Activated naive CD8-positive, alpha-beta T cell (primary cell): Measurements from ENCODE around the gene RUNX1.

Experiments
- H3K27ac Mint-ChIP-seq: one replicate; pipeline ENCODE4 v1.8.0; 2021; ENCODE audit warnings: mixed read lengths
- H3K27me3 Mint-ChIP-seq: one replicate; pipeline ENCODE4 v1.8.0; 2021; ENCODE audit warnings: mixed read lengths
- H3K36me3 Mint-ChIP-seq: one replicate; pipeline ENCODE4 v1.8.0; 2021; ENCODE audit warnings: mixed read lengths
- H3K4me1 Mint-ChIP-seq: one replicate; pipeline ENCODE4 v1.8.0; 2021; ENCODE audit warnings: low read depth, mixed read lengths
- H3K4me3 Mint-ChIP-seq: one replicate; pipeline ENCODE4 v1.8.0; 2021; ENCODE audit warnings: mild to moderate bottlenecking, mixed read lengths
- H3K9me3 Mint-ChIP-seq: one replicate; pipeline ENCODE4 v1.8.0; 2021; ENCODE audit warnings: low read depth, mixed read lengths

Gene RUNX1

DNA sequence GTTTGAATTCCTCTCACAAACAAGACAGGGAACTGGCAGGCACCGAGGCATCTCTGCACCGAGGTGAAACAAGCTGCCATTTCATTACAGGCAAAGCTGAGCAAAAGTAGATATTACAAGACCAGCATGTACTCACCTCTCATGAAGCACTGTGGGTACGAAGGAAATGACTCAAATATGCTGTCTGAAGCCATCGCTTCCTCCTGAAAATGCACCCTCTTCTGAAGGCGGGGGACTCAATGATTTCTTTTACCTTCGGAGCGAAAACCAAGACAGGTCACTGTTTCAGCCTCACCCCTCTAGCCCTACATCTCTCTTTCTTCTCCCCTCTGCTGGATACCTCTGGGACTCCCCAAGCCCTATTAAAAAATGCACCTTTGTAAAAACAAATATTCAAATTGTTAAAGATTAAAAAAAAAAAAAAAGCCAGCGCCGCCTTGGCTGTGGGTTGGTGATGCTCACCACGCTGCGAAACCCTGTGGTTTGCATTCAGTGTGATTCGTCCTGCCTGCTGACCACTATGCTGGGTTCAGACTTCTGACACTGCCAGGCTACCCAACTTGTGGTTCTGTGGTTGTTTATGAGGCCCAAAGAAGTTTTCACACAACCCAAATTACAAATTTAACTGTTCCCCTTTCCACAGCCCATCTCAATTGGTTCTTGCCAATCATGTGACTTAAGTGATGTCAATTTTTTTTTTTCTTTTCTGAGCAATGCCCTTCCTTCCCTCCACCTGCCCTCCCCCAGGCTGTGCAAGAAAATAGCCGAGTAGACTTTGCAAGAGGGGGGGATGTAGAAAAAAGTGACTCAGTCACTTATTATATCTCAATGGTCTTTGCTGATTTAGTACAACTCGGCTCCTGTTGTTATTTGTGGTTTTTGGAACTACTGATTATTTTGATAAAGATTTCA lies at the start of gene RUNX1:
TSS of gene RUNX1 (minus strand) at position 597 of the 912 bp plus-strand sequence.
- Mint-ChIP-seq H3K36me3 (peaks cover 7% of the 10 kb centered on the region), H3K9me3 (no peaks in the 10 kb centered on the region), H3K4me3 (peak within 1 kb of the TSS; percentile 93), H3K27ac (peak within 1 kb of the TSS; percentile 98), H3K4me1 (peaks cover 81% of the 10 kb centered on the region), H3K27me3 (no peaks in the 10 kb centered on the region)

DNA sequence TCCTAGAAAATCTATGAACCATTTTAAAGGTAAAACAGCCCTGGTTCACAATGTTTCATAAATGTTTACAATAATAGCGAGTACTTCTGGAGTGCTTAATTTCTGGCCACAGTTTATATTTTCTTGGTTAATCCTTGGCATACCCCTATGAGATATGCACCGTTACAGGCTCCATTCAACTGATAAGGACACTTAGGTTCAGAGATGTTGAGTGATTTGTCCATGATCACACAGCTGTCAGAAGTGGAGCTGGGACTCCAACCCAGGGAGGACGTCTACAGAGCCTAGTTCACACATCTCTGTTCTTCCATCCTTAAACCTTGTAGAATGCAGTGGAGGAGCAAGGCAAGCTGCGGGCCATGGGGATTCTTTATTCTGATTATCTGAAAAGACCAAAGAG lies 48.4 kb upstream of the RUNX1 start:
- no peak overlapping the region for H3K4me3 Mint-ChIP-seq
- peak overlapping the region; percentile 78 for H3K27ac Mint-ChIP-seq

DNA sequence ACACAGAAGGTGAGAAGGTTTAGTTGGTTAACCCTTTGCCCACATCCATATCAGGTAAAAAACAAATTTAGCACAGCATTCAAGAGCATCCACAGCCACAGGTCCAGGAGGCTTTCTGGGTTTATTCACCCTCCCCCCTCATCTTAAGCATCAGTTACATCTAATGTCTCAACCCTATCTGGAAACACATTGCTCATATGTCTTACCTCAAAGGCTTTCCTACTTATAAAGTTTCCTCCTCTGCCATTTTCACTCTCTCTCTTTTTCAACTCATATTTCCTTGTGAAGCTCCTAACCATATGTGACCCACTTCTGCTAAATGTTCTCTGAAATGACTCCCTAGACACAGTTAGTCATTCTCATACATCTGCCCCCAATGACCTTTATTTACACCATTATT lies 47.9 kb upstream of the RUNX1 start:
- H3K27ac Mint-ChIP-seq: peak overlapping the region; percentile 78

More for the DNA sequence above, 48.4 kb upstream of the RUNX1 start:
- H3K4me1 Mint-ChIP-seq: peaks cover 25% of the 10 kb centered on the region
- no peaks in the 10 kb centered on the region for H3K27me3 Mint-ChIP-seq
- H3K36me3 Mint-ChIP-seq: no peaks in the 10 kb centered on the region
- H3K9me3 Mint-ChIP-seq: no peaks in the 10 kb centered on the region

DNA sequence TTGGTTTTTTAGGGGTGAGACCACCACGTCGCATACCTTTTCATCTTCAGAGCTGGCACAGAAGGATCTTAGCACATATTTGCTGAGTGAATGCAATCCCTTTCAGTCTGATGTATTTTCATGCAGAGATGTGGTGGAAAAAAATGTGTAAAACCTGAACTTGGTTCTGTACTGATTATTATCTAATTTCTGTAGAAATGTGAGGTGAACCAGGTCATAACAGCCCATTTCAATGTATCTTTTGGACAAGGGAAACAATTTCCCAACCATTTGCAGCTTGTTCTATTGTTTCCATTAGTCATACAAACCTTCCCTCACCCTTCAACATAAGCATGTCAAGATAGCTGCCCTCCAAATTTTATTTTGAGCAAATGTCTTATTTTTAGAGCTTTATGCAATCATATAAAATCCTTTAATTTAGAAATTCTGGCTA lies 46.8 kb upstream of the RUNX1 start:
- peak overlapping the region; percentile 78 for H3K27ac Mint-ChIP-seq
- H3K4me1 Mint-ChIP-seq: peaks cover 25% of the 10 kb centered on the region
- H3K9me3 Mint-ChIP-seq: no peaks in the 10 kb centered on the region
- H3K36me3 Mint-ChIP-seq: no peaks in the 10 kb centered on the region
- no peaks in the 10 kb centered on the region for H3K27me3 Mint-ChIP-seq
- no peak overlapping the region for H3K4me3 Mint-ChIP-seq

More for the DNA sequence above, 47.9 kb upstream of the RUNX1 start:
- H3K4me3 Mint-ChIP-seq: no peak overlapping the region
- H3K27me3 Mint-ChIP-seq: no peaks in the 10 kb centered on the region
- peaks cover 25% of the 10 kb centered on the region for H3K4me1 Mint-ChIP-seq
- H3K9me3 Mint-ChIP-seq: no peaks in the 10 kb centered on the region
- H3K36me3 Mint-ChIP-seq: no peaks in the 10 kb centered on the region

DNA sequence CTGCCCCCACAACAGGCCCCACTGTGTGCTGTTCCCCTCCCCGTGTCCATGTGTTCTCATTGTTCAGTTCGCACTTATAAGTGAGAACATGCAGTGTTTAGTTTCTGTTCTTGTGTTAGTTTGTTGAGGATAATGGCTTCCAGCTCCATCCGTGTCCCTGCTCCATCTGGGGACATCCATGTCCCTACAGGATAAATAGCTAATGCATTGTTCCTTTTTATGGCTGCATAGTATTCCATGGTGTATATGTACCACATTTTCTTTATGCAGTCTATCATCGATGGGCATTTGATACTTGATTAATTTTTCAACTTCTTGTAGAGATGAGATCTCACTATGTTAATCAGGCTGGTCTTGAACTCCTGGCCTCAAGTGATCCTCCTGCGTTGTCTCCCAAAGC lies 44.4 kb upstream of the RUNX1 start:
- Mint-ChIP-seq H3K36me3 (peaks cover 3% of the 10 kb centered on the region), H3K4me3 (no peak overlapping the region), H3K4me1 (peaks cover 36% of the 10 kb centered on the region), H3K27me3 (no peaks in the 10 kb centered on the region), H3K9me3 (no peaks in the 10 kb centered on the region), H3K27ac (peak overlapping the region; percentile 36)

DNA sequence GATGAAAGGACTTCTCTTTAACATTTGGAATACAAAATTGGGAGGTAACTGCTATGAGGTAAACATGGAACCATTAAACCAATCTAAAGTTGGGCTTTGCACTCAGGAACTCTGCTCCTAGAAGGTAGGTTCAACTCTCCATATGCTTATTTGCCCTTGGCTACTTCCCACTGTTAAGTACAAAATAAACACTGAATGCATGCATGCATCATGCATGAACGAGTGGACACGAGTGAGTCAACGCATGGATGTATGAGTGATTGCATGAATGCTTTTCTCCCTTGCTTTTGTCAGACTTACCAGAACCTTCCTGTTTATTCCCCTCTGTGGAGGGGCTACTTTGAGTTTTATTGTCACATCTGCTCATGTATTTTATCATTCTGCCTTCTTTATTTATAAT lies 42.4 kb upstream of the RUNX1 start:
- Mint-ChIP-seq H3K9me3 (no peaks in the 10 kb centered on the region), H3K36me3 (peaks cover 3% of the 10 kb centered on the region), H3K27me3 (no peaks in the 10 kb centered on the region), H3K27ac (no peak overlapping the region), H3K4me1 (peaks cover 32% of the 10 kb centered on the region), H3K4me3 (no peak overlapping the region)

DNA sequence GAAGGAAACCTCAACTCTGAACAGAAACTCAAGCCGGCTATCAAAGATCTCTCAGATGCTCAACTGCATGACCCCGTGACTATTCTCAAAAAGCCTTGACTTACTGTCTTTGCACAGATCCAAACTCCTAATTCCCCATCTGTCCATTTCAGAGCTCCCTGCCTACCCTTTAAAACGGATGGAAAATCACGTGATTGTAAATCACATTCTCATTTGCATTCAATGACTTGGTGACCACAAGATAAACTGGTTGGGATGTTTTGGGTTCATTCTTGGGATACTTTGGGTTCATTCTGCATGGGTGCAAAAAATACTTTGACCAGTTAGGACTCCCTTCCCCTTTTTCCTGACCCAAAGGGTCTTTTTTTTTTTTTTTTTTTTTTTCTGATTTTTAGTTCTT lies 41.3 kb upstream of the RUNX1 start:
- Mint-ChIP-seq H3K4me3 (no peak overlapping the region), H3K27ac (peak overlapping the region; percentile 47), H3K27me3 (no peaks in the 10 kb centered on the region), H3K4me1 (peaks cover 25% of the 10 kb centered on the region), H3K36me3 (peaks cover 3% of the 10 kb centered on the region), H3K9me3 (no peaks in the 10 kb centered on the region)

DNA sequence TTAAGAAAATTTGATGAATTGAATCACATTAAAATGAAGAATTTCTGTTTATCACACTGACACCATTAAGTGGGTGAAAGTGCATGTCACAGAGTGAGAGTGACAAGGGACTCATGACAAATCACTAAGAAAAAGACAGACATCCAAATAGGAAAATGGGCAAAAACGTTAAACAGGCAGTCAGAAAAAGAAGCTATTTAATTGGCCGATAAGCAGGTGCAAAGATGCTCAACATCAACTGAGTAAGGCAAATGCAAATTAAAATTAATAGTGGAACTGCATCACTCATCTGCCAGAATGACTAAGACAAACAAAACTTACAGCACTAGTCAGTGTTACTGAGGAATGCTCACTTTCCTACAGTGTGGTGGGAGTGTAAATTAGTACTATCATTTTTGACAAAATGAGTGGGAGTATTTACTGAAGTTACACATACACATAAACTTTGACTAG lies 39.2 kb upstream of the RUNX1 start:
- Mint-ChIP-seq H3K27ac (peak overlapping the region; percentile 80), H3K27me3 (no peaks in the 10 kb centered on the region), H3K4me3 (no peak overlapping the region), H3K9me3 (no peaks in the 10 kb centered on the region), H3K4me1 (peaks cover 18% of the 10 kb centered on the region), H3K36me3 (peaks cover 3% of the 10 kb centered on the region)

DNA sequence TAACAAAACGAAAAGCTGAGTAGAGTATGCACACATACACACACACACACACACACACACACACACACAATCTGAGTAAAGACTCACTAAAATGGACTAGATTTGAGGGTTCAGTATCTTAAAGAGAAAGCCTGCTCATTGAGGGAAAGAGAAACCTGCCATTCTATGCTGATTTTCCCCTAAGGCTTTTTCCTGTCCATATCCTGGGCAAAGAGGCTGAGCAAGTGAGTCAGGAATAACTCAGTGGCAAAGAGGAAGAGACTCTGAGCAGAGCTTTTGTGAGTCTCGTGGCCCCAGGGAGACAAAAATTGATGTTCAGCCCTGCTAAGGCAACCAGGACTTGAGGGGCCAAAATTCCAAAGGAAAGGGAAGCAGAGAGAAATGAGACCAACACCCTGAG lies 37.3 kb upstream of the RUNX1 start:
- H3K36me3 Mint-ChIP-seq: peaks cover 3% of the 10 kb centered on the region
- H3K4me3 Mint-ChIP-seq: no peak overlapping the region
- no peaks in the 10 kb centered on the region for H3K9me3 Mint-ChIP-seq

DNA sequence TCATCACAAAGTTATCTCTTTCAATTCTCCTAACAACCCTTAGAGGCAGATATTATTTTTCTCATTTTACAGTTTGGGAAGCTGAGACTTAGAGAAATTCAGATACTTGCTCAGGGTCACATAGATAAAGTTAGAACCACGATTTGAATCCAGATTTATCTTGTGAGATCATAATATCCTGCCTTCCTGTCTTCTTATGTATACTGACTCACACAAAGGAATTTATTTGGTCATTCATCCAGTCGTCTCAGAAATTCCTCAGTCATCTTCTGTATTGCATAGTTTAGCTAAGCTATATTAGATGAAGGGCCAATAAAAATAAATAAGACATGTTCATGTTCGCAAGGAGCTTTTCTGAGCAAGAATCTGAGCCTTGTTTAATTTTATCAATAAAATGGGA lies 35.8 kb upstream of the RUNX1 start:
- no peaks in the 10 kb centered on the region for H3K9me3 Mint-ChIP-seq

More for the DNA sequence above, 37.3 kb upstream of the RUNX1 start:
- peaks cover 18% of the 10 kb centered on the region for H3K4me1 Mint-ChIP-seq
- H3K27ac Mint-ChIP-seq: no peak overlapping the region
- no peaks in the 10 kb centered on the region for H3K27me3 Mint-ChIP-seq

DNA sequence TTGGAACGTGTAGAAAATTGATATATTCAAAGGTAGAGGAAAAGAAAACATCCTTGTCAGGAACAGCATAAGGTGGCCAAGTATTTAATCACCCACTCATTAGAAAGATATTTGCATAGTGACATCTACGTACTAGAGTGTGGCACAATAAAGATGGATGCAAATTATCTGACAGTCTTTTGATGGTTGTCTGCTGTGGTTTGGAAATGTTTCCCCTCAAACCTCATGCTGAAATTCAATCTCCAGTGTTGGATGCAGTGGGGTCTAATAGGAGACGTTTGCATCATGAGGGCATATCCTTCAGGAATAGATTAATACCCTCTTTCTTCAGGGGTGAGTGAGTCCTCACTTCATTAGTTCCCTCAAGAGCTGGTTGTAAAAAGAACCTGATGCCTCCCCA lies 34.1 kb upstream of the RUNX1 start:
- no peaks in the 10 kb centered on the region for H3K36me3 Mint-ChIP-seq

More for the DNA sequence above, 35.8 kb upstream of the RUNX1 start:
- Mint-ChIP-seq H3K27me3 (no peaks in the 10 kb centered on the region), H3K27ac (no peak overlapping the region), H3K4me3 (no peak overlapping the region), H3K36me3 (peaks cover 3% of the 10 kb centered on the region), H3K4me1 (peaks cover 17% of the 10 kb centered on the region)

DNA sequence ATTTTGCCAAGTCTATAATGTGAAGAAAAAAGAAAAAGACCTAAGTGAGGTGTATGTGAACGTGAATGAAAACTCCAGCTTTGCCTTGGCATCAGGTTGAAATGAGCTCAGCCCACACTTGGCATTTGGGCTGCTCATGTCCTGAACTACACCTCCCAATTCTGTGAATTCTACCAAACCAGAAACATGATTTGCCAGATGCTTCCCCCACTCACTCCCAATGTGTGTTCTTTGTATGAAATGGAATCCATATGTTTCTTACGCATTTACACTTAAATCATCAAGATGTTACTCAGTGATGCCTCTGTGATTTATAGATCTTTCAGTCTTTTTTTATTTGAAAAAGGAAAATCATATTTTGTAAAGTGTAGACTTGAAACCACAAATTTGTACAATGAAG lies 32.8 kb upstream of the RUNX1 start:
- Mint-ChIP-seq H3K4me3 (no peak overlapping the region), H3K27ac (no peak overlapping the region), H3K9me3 (no peaks in the 10 kb centered on the region), H3K4me1 (peaks cover 7% of the 10 kb centered on the region), H3K27me3 (no peaks in the 10 kb centered on the region), H3K36me3 (no peaks in the 10 kb centered on the region)

More for the DNA sequence above, 34.1 kb upstream of the RUNX1 start:
- no peaks in the 10 kb centered on the region for H3K27me3 Mint-ChIP-seq
- no peak overlapping the region for H3K27ac Mint-ChIP-seq
- H3K4me3 Mint-ChIP-seq: no peak overlapping the region
- H3K9me3 Mint-ChIP-seq: no peaks in the 10 kb centered on the region
- peaks cover 6% of the 10 kb centered on the region for H3K4me1 Mint-ChIP-seq

DNA sequence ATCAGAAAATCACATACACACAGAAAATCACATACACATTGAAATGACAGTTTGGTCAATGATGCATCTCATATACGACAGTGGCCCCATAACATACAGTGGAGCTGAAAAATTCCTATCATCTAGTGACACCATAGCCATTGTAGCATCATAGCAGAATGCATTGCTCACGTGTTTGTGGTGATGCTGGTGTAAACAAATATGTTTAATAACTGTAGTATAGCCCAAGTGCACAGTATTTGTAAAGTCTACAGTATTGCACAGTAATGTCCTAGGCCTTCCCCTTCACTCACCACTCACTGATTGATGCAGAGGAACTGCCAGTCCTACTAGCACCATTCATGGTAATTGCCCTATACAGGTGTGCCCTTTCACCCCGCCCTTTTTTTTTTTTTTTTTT lies 30.1 kb upstream of the RUNX1 start:
- Mint-ChIP-seq H3K27me3 (no peaks in the 10 kb centered on the region), H3K9me3 (no peaks in the 10 kb centered on the region), H3K27ac (no peak overlapping the region), H3K4me3 (no peak overlapping the region), H3K4me1 (peaks cover 7% of the 10 kb centered on the region), H3K36me3 (no peaks in the 10 kb centered on the region)

DNA sequence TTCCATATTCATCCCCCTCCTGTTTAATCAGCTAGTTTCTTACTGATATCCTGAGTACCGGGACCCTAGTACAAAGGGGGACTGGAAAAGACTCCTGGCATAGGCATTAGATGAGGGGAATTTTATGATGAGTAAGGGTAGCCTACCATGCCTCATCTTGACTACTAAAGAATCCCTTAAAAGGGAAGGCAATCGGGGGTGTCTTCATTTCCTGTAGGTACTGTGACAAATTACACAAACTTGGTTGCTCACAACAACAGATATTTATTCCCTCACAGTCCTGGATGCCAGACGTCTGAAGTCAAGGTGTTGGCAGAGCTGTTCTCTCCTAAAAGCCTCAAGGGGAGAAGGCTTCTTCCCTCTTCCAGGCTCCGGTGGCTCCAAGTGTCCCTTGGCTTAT lies 28.9 kb upstream of the RUNX1 start:
- Mint-ChIP-seq H3K4me1 (peaks cover 7% of the 10 kb centered on the region), H3K36me3 (peaks cover 3% of the 10 kb centered on the region), H3K27ac (no peak overlapping the region), H3K4me3 (no peak overlapping the region), H3K27me3 (no peaks in the 10 kb centered on the region), H3K9me3 (peaks cover 5% of the 10 kb centered on the region)

DNA sequence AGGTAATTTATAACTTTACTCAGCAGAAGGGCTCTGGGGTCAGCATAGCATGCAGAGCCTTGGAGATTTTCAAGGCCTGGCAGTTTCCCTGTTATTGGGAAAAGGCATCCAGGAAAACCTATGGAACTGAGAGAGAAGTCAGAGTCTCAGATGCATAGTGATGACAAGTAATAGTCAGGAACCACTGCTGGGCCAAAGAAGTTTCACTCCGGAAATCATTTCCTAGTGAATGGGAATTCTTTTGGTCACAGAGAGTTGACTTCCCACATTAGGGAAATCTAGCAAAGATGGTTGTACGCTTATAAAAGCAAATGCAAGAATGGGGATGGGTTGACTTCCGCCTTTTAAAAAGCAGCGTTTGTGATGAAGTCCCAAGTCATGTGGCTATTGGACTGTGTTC lies 28.4 kb upstream of the RUNX1 start:
- Mint-ChIP-seq H3K9me3 (peaks cover 5% of the 10 kb centered on the region), H3K27me3 (no peaks in the 10 kb centered on the region), H3K4me3 (no peak overlapping the region), H3K27ac (no peak overlapping the region), H3K4me1 (peaks cover 7% of the 10 kb centered on the region), H3K36me3 (peaks cover 3% of the 10 kb centered on the region)
